Neural cell (in vitro differentiated cells): ENCODE results near the gene TMEM240. TPM values are rescaled to one million over a fixed set of nuclear protein-coding genes. Genes with fewer than 3 reads are reported as not detected.

Experiments
- H2AFZ ChIP-seq: fragments of 200-600, 300-800 bp; sonication (generic), shearing (Covaris generic); 2 replicates; pipeline ENCODE4 v1.6.0; 2014; ENCODE audit warnings: low read depth, mild to moderate bottlenecking, antibody characterized with exemption, low read length, moderate library complexity
- H3F3A ChIP-seq: fragments of 200-600 bp; shearing (Covaris generic); 2 replicates; pipeline ENCODE4 v1.6.1; 2016; ENCODE audit warnings: mild to moderate bottlenecking, moderate library complexity, mixed read lengths, antibody characterized with exemption, low read length; ENCODE audit not compliant: insufficient read depth, poor library complexity, severe bottlenecking
- H3K27ac ChIP-seq: fragments of 200-600, 300-800 bp; sonication (generic), shearing (Covaris generic); 2 replicates; pipeline ENCODE4 v1.5.1; 2014; ENCODE audit warnings: mild to moderate bottlenecking, low read length, moderate library complexity
- H3K27me3 ChIP-seq: fragments of 300-800, 200-600 bp; sonication (generic), shearing (Covaris generic); 2 replicates; pipeline ENCODE4 v1.6.0; 2014; ENCODE audit warnings: mild to moderate bottlenecking, low read depth, low read length, moderate library complexity; ENCODE audit not compliant: insufficient read depth
- H3K36me3 ChIP-seq: fragments of 300-800, 200-600 bp; sonication (generic), shearing (Covaris generic); 2 replicates; pipeline ENCODE4 v1.5.1; 2014; ENCODE audit warnings: mild to moderate bottlenecking, antibody characterized with exemption, low read length, moderate library complexity; ENCODE audit not compliant: insufficient read depth
- H3K4me2 ChIP-seq: fragments of 300-800, 200-600 bp; sonication (generic), shearing (Covaris generic); 2 replicates; pipeline ENCODE4 v1.6.0; 2014; ENCODE audit warnings: mild to moderate bottlenecking, low read length
- H3K4me3 ChIP-seq: fragments of 300-800, 200-600 bp; sonication (generic), shearing (Covaris generic); 2 replicates; pipeline ENCODE4 v1.5.1; 2014; ENCODE audit warnings: mild to moderate bottlenecking, low read length, moderate library complexity
- H3K79me2 ChIP-seq: fragments of 200-600 bp; shearing (Covaris generic); replicated peaks from 2 replicates; pipeline ENCODE4 v1.6.0; 2014; ENCODE audit warnings: mild to moderate bottlenecking, low read length, moderate library complexity; ENCODE audit not compliant: insufficient read depth
- H3K9ac ChIP-seq: fragments of 300-800, 200-600 bp; sonication (generic), shearing (Covaris generic); 2 replicates; pipeline ENCODE4 v1.6.1; 2016; ENCODE audit warnings: mild to moderate bottlenecking, low read length, mixed read lengths
- H3K9me2 ChIP-seq: fragments of 200-600 bp; shearing (Covaris generic); 2 replicates; pipeline ENCODE4 v1.6.1; 2016; ENCODE audit warnings: mild to moderate bottlenecking, low read length, mixed read lengths; ENCODE audit not compliant: insufficient read depth
- H3K9me3 ChIP-seq: fragments of 200-600, 300-800 bp; sonication (generic), shearing (Covaris generic); 2 replicates; pipeline ENCODE4 v1.6.1; 2016; ENCODE audit warnings: mild to moderate bottlenecking, mixed run types, low read length, moderate library complexity, mixed read lengths
- H4K20me1 ChIP-seq: fragments of 200-600 bp; shearing (Covaris generic); 2 replicates; pipeline ENCODE4 v1.6.1; 2016; ENCODE audit warnings: mild to moderate bottlenecking, mixed run types; ENCODE audit not compliant: insufficient read depth
- EP300 ChIP-seq: fragments of 450-650 bp; conservative IDR thresholded peaks from 2 replicates; pipeline ENCODE4 v1.6.1; 2014; ENCODE audit warnings: antibody characterized with exemption, mild to moderate bottlenecking, moderate library complexity; ENCODE audit not compliant: poor library complexity, severe bottlenecking
- EZH2 ChIP-seq: fragments of 200-600, 300-800 bp; shearing (Covaris generic), sonication (generic); IDR thresholded peaks from 2 replicates; pipeline ENCODE4 v1.6.1; 2014; ENCODE audit warnings: antibody characterized with exemption, low read length, borderline replicate concordance, mild to moderate bottlenecking; ENCODE audit not compliant: insufficient read depth, poor library complexity, severe bottlenecking
- MXI1 ChIP-seq: fragments of 450-650 bp; conservative IDR thresholded peaks from 2 replicates; pipeline ENCODE4 v1.6.1; 2014; ENCODE audit warnings: antibody characterized with exemption, mild to moderate bottlenecking; ENCODE audit not compliant: poor library complexity, severe bottlenecking
- POLR2AphosphoS5 ChIP-seq: IDR thresholded peaks from 2 replicates; pipeline ENCODE4 v1.6.1; 2012
- RAD21 ChIP-seq: fragments of 450-650 bp; conservative IDR thresholded peaks from 2 replicates; pipeline ENCODE4 v1.6.1; 2014; ENCODE audit warnings: antibody characterized with exemption, mild to moderate bottlenecking, moderate library complexity
- REST ChIP-seq: IDR thresholded peaks from 2 replicates; pipeline ENCODE4 v1.6.1; 2012; ENCODE audit warnings: borderline replicate concordance
- SMC3 ChIP-seq: fragments of 450-650 bp; conservative IDR thresholded peaks from 2 replicates; pipeline ENCODE4 v1.6.1; 2014; ENCODE audit warnings: antibody characterized with exemption, mild to moderate bottlenecking, moderate library complexity; ENCODE audit not compliant: poor library complexity
- TAF1 ChIP-seq: IDR thresholded peaks from 2 replicates; pipeline ENCODE4 v1.6.1; 2012; ENCODE audit warnings: low read depth
- polyA minus RNA-seq: library from RNA; depleted of rRNA, polyadenylated mRNA; stranded (reverse); fragments of >200 nt; gene quantifications from 2 replicates; pipeline ENCODE4 v1.2.3, GENCODE V29; 2014
- polyA plus RNA-seq: library from polyadenylated mRNA; depleted of rRNA; stranded (reverse); fragments of >200 nt; gene quantifications from 2 replicates; pipeline ENCODE4 v1.2.3, GENCODE V29; 2014
- TF ChIP-seq, protein P1 (sequence below): fragments of 450-650 bp; IDR thresholded peaks from 2 replicates; pipeline ENCODE4 v1.5.1; 2014; ENCODE audit warnings: antibody characterized with exemption, mild to moderate bottlenecking, moderate library complexity; ENCODE audit not compliant: poor library complexity, severe bottlenecking

Gene TMEM240
- 46.7 and 52.1 TPM in 2 replicates for polyA plus RNA-seq
- polyA minus RNA-seq: 15.8 and 19.2 TPM in 2 replicates

- Histone ChIP-seq H3K9ac (peak within 1 kb of the TSS; percentile 77), H4K20me1 (no peaks in the 10 kb centered on the region)
Measured at GRCh38 chr1:1540090-1540817, at the start of gene TMEM240. Gene TMEM240 (minus strand): TSS chr1:1540624. CDS start chr1:1540346, 278 bp downstream.

GRCh38 chr1:1583347-1584010, 43.1 kb upstream of the TMEM240 start:
- Histone ChIP-seq H3K27ac (no peak overlapping the region), H2AFZ (no peak overlapping the region), H3K9me2 (no peaks in the 10 kb centered on the region), H4K20me1 (no peaks in the 10 kb centered on the region), H3K9ac (no peak overlapping the region), H3K4me3 (no peak overlapping the region), H3K36me3 (no peaks in the 10 kb centered on the region), H3K9me3 (no peaks in the 10 kb centered on the region), H3K4me2 (no peak overlapping the region), H3K79me2 (no peaks in the 10 kb centered on the region), H3F3A (no peaks in the 10 kb centered on the region), H3K27me3 (peaks cover 6% of the 10 kb centered on the region)
- TF ChIP-seq TAF1: no peak
- TF ChIP-seq, protein P1, sequence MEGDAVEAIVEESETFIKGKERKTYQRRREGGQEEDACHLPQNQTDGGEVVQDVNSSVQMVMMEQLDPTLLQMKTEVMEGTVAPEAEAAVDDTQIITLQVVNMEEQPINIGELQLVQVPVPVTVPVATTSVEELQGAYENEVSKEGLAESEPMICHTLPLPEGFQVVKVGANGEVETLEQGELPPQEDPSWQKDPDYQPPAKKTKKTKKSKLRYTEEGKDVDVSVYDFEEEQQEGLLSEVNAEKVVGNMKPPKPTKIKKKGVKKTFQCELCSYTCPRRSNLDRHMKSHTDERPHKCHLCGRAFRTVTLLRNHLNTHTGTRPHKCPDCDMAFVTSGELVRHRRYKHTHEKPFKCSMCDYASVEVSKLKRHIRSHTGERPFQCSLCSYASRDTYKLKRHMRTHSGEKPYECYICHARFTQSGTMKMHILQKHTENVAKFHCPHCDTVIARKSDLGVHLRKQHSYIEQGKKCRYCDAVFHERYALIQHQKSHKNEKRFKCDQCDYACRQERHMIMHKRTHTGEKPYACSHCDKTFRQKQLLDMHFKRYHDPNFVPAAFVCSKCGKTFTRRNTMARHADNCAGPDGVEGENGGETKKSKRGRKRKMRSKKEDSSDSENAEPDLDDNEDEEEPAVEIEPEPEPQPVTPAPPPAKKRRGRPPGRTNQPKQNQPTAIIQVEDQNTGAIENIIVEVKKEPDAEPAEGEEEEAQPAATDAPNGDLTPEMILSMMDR: no peak
- no peak for TF ChIP-seq POLR2AphosphoS5
- TF ChIP-seq SMC3: no peak
- no peak for TF ChIP-seq REST
- no peak for TF ChIP-seq MXI1
- no peak for TF ChIP-seq EP300
- TF ChIP-seq EZH2: no peak
- TF ChIP-seq RAD21: no peak

More at GRCh38 chr1:1540090-1540817, at the start of gene TMEM240:
- peak within 1 kb of the TSS; percentile 78 for H3K4me2 ChIP-seq
- no peaks in the 10 kb centered on the region for H3K27me3 ChIP-seq
- no peaks in the 10 kb centered on the region for H3F3A ChIP-seq
- peak within 1 kb of the TSS; percentile 87 for H3K4me3 ChIP-seq
- no peaks in the 10 kb centered on the region for H3K9me2 ChIP-seq
- peak within 1 kb of the TSS; percentile 33 for H2AFZ ChIP-seq
- H3K36me3 ChIP-seq: peaks cover 5% of the 10 kb centered on the region
- TF ChIP-seq POLR2AphosphoS5 (peak; percentile 13), RAD21 (no peak)
- TF ChIP-seq, protein P1: no peak
- no peaks in the 10 kb centered on the region for H3K79me2 ChIP-seq
- H3K9me3 ChIP-seq: no peaks in the 10 kb centered on the region
- peak within 1 kb of the TSS; percentile 42 for H3K27ac ChIP-seq
